ENCODE results near the gene PRRT2. TPM values are rescaled to one million over a fixed set of nuclear protein-coding genes. Genes with fewer than 3 reads are reported as not detected.
A peak's percentile ranks its signal among the peaks of the same experiment; 100 is the strongest.

Gene PRRT2
- total and polyA plus RNA-seq, 2 experiments from 2014 or later, result 13.3 to 16.6 TPM

GRCh38 chr16:29790949-29791844, 20.8 kb upstream of the PRRT2 start:
- peaks cover 15% of the 10 kb centered on the region for H3K27me3 Mint-ChIP-seq (ENCODE audit: insufficient read depth, low read depth, poor library complexity)
- ATAC-seq, result peak; percentile 48
- peak overlapping the region; percentile 95 for H3K4me3 ChIP-seq
- peaks cover 20% of the 10 kb centered on the region; the same call in 1 of the 2 replicates for H3F3A ChIP-seq (replicated peaks; ENCODE audit: low read depth)
- H3K4me3 Mint-ChIP-seq, result peak overlapping the region; percentile 99
- peak overlapping the region; percentile 98 for H3K4me2 ChIP-seq
- H4K20me1 ChIP-seq (replicated peaks; ENCODE audit: insufficient read depth), result peaks cover 44% of the 10 kb centered on the region
- DNase-seq (ENCODE audit: low spot score), result no peak
- peaks cover 24% of the 10 kb centered on the region for H3K36me3 Mint-ChIP-seq (ENCODE audit: low read depth)
- H3K36me3 ChIP-seq (ENCODE audit: insufficient read depth), result no peaks in the 10 kb centered on the region
- H3K9me2 ChIP-seq (ENCODE audit: insufficient read depth), result no peaks in the 10 kb centered on the region
- H3K9me3 Mint-ChIP-seq, result no peaks in the 10 kb centered on the region
- H3K27ac ChIP-seq (ENCODE audit: low read depth), result peak overlapping the region; percentile 84; the same call in 1 of the 2 replicates
- peaks cover 14% of the 10 kb centered on the region for H3K4me1 Mint-ChIP-seq
- TF ChIP-seq ZNF462 (CRISPR knock-in tag; IDR thresholded peaks at IDR 0.05) (no peak), NANOG (IDR thresholded peaks at IDR 0.05; ENCODE audit: borderline replicate concordance) (no peak), CTCF (conservative IDR thresholded peaks at IDR 0.05; ENCODE audit: low read depth in 2 of 2) (no peak), JUNB (IDR thresholded peaks at IDR 0.05; ENCODE audit: unreplicated experiment) (no peak), ZNF114 (CRISPR knock-in tag; IDR thresholded peaks at IDR 0.05) (no peak), POLR2AphosphoS5 (IDR thresholded peaks at IDR 0.05; ENCODE audit: low read depth) (no peak), CREB1 (CRISPR knock-in tag; IDR thresholded peaks at IDR 0.05; ENCODE audit: low read depth) (no peak), ETS1 (IDR thresholded peaks at IDR 0.05) (no peak), EZH2 (IDR thresholded peaks at IDR 0.05; ENCODE audit: low read depth, unreplicated experiment) (no peak), ZNF331 (CRISPR knock-in tag; IDR thresholded peaks at IDR 0.05; ENCODE audit: low read depth) (no peak), STAT1 (IDR thresholded peaks at IDR 0.05; ENCODE audit: unreplicated experiment) (no peak), REST (IDR thresholded peaks at IDR 0.05; ENCODE audit: unreplicated experiment) (no peak)
- H3K27me3 ChIP-seq (ENCODE audit: insufficient read depth), result no peaks in the 10 kb centered on the region
- peaks cover 56% of the 10 kb centered on the region for H3K79me2 ChIP-seq (replicated peaks; ENCODE audit: insufficient read depth)
- peaks cover 7% of the 10 kb centered on the region; the same call in 1 of the 2 replicates for H3K4me1 ChIP-seq (ENCODE audit: insufficient read depth)
- peak overlapping the region; percentile 98 for H3K27ac Mint-ChIP-seq
- H2AFZ ChIP-seq, result peak overlapping the region; percentile 88

Data from GM23338 (cell line).